RPMI7951 (cell line): ENCODE data around the gene PDK2. TPM values are rescaled to one million over a fixed set of nuclear protein-coding genes. Genes with fewer than 3 reads are reported as not detected.

Experiments
- DNase-seq: peaks from one replicate; pipeline ENCODE4 v3.0.0-alpha.2; 2012; ENCODE audit warnings: low read depth
- total RNA-seq: library from RNA; depleted of rRNA; stranded (reverse); fragments of >200 nt; shearing (Covaris generic); gene quantifications from 2 replicates; pipeline ENCODE4 v1.2.3, GENCODE V29; 2014; rRNA removed

PDK2 gene
- total RNA-seq, 1 experiment from 2014 or later: 19.2 TPM

- peak; percentile 68 for DNase-seq
Measured at GRCh38 chr17:50149417-50150353, 54.5 kb downstream of the PDK2 start.

- DNase-seq: no peak
Measured at GRCh38 chr17:50150354-50151040, 55.3 kb downstream of the PDK2 start, which contains the start of gene PPP1R9B. Gene PPP1R9B, minus strand, starts transcription at chr17:50150677. Its CDS starts 164 bp downstream, at chr17:50150513.

- DNase-seq: peak; percentile 88
Measured at GRCh38 chr17:50151041-50151936, 56.1 kb downstream of the PDK2 start.

- peak; percentile 89 for DNase-seq
Measured at GRCh38 chr17:50151937-50152547, 56.9 kb downstream of the PDK2 start.

- no peak for DNase-seq
Measured at GRCh38 chr17:50152736-50153135, 57.6 kb downstream of the PDK2 start.

- peak; percentile 90 for DNase-seq
Measured at GRCh38 chr17:50153650-50154575, 58.8 kb downstream of the PDK2 start.

GRCh38 chr17:50154604-50155003, 59.5 kb downstream of the PDK2 start:
- no peak for DNase-seq

GRCh38 chr17:50155115-50155819, 60.1 kb downstream of the PDK2 start:
- DNase-seq: no peak

- no peak for DNase-seq
Measured at GRCh38 chr17:50157891-50158290, 62.7 kb downstream of the PDK2 start.

GRCh38 chr17:50161023-50161910, 66.1 kb downstream of the PDK2 start:
- DNase-seq: peak; percentile 82

Other genes with a start within 250 kb of the PDK2 start
- gene TAC4, start 247.3 kb upstream of the PDK2 start, total RNA-seq: not detected in 2 replicates
- gene DLX4, start 126.2 kb upstream of the PDK2 start, total RNA-seq: not detected in 2 replicates
- gene DLX3, start 100.1 kb upstream of the PDK2 start, total RNA-seq: not detected in 2 replicates
- gene ITGA3, start 39.2 kb upstream of the PDK2 start, total RNA-seq: 213 and 279 TPM in 2 replicates
- 0.10 and 0.24 TPM in 2 replicates for gene SAMD14, start 34.8 kb downstream of the PDK2 start, total RNA-seq
- gene PPP1R9B, start 55.3 kb downstream of the PDK2 start, total RNA-seq: 9.5 and 12.8 TPM in 2 replicates
- gene SGCA, start 70.7 kb downstream of the PDK2 start, total RNA-seq: not detected in 2 replicates
- 239 and 259 TPM in 2 replicates for gene COL1A1, start 106.3 kb downstream of the PDK2 start, total RNA-seq
- gene TMEM92, start 179.1 kb downstream of the PDK2 start, total RNA-seq: 0.29 TPM in 1 of 2 replicates, not detected in the other